HL-60/S4 treated with phorbol 12-myristate 13-acetate at 8.2 ng/mL for 4 days and 3 days (cell line): ENCODE data around the gene HADHB.
"Not testable (repeated sequence)": the region's sequence is repeated elsewhere in the genome, so short reads cannot be mapped to it uniquely, and the experiment has no call there.

ENCODE experiments used
- in situ Hi-C: fragments of 300-500 bp; cut with MboI; formaldehyde crosslinking; loops from 2 replicates; pipeline ENCODE4 v1.15.0; 2022; ENCODE audit warnings: low sequenced_read_pairs

Gene HADHB

DNA sequence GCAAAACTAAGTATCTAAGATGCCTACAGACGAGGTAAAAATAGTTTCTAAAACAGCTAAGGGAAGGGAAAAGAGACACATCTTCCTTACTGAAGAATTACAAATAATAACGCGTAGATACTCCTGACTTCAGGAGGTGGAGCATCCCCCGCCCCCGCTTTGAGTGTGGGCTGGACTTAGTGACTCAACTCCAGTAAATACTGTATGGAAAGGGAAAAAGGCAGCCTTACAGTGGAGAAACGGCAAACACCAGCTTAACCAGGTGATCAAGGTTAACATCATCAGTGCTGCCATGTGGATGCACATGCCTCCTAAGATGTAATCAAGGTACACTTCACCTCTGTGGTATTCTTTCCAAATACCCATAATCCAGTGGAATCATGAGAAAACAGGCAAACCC is 47.9 kb downstream of the HADHB start:
- in situ Hi-C loops: no loop called here

- in situ Hi-C loops: no loop called here
Observed at GRCh38 chr2:26295511-26295910, 50.8 kb downstream of the HADHB start.

DNA sequence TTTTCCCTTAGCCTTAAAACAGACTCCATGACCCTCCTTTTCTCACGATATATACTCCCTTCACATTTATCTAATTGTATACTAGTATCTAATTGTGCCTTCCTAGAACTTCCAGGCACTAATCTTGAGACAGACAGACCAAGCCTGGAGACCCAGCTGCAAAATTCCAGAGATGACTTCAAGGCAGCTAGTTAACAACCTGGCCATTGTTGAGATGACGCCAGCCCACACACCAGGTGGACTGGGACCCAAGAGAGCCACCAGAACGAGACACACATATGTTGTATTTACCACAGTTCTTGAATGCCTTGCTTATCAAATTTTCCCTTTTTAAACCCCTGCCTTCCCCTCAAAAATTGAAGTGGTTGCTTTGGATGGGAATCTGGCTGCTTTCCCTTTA is 52.3 kb downstream of the HADHB start:
- in situ Hi-C loops: no loop called here

- in situ Hi-C loops: no loop called here
Observed at GRCh38 chr2:26298286-26298637, 53.5 kb downstream of the HADHB start.

- in situ Hi-C loops: no loop called here
Observed at GRCh38 chr2:26298638-26299393, 54.1 kb downstream of the HADHB start.

- in situ Hi-C loops: no loop called here
Observed at GRCh38 chr2:26299471-26300101, 54.8 kb downstream of the HADHB start.

GRCh38 chr2:26300234-26300925 is 55.6 kb downstream of the HADHB start:
- in situ Hi-C loops: no loop called here

GRCh38 chr2:26302846-26303245 is 58.1 kb downstream of the HADHB start:
- in situ Hi-C loops: no loop called here

DNA sequence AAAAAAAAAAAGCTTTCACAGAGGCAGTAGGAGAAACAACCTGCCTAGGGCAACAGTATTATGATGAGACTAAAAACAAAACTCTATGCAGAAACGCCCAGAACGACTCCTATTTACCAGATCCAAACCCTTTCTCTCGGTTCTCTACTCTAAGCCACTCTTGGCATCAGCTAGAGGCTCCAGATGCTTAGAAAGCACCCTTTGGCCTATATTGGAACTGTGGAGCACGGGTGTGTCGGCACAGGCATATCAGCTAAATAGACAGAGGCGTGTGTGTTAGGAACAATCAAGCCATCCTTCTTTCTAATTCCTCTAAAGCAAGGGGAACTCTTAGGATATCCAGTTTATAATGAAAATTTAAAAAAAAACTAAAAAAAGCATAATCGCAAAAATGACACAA is 60.4 kb downstream of the HADHB start:
- in situ Hi-C loops: not testable (repeated sequence)

- in situ Hi-C loops: no loop called here
Observed at GRCh38 chr2:26305540-26305939, 60.8 kb downstream of the HADHB start.

DNA sequence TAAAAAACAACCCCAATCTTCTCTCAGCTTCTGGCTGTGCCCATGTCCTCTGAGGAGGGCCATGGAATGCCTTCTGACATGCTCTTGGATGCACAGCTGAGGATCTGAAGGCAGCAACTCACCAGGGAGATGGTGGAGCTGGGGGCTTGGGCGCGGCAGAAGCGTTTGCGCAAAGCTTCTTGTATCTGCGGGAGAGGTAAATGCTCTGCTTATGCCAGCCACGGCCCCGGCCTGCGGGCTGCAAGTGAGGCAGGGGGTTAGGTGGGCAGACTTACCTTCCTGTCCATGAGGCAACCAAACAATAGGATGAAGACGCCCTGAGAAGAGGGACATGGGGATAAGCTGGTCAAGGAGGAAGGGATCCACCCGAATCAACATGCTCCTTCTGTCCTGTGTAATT is 65.2 kb downstream of the HADHB start:
- in situ Hi-C loops: no loop called here

DNA sequence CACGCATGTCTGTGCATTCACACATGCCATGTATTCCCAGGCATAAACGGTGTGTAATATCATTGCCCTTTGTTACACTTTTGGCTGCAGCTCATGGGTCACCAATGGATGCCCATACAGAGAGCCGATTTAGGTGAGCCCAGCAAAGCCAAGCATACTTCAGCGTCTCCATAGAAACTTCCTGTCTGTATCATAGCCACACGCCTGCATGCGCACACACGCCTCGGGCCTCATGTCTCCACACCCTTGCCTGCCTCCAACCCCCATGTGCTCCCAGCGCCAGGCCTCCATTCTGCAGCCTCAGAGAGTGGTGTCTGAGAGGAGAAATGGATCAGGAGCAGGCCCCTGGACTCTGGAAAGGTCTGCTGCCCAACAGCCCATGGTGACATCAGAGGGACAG is 67.7 kb downstream of the HADHB start:
- in situ Hi-C loops: no loop called here

DNA sequence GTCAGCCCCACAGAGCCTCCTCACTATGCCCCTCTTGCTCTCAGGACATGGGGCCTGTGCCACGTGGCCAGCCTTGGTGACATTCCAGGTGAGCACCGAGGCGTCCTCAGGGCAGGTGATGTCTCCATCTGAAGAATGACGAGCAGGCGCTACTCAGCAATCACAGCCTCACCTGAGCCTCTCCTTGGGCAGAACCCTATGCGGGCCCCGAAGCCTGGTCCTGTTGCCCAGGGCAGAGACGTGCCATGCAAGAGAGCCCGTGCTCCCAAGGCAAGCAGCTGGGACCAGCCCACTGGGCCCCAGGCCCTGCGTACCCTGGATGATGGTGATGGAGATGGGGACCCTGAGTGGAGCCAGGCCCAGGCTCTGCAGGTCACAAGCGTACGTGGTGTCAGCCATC is 68.7 kb downstream of the HADHB start:
- in situ Hi-C loops: no loop called here

DNA sequence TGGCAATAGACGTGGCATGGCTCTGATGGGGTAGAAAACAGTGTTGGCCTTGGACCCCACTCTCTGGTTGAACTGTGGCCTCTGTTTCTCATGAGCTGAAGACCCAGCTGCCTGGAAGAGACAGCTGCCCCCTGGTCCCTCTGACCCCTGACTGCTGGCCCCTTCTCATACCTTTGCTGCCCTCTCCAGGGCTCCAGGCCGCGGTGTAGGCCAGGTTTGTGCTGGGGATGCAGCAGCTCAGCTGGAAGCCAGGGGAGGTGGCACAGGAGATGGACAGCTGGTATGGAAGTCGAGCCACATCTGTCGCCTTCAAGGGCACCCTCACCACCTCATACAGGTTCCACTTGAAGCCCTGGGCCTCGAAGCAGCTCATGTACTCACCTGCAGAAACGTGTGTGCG is 69.5 kb downstream of the HADHB start:
- in situ Hi-C loops: no loop called here

- in situ Hi-C loops: no loop called here
Observed at GRCh38 chr2:26316041-26316440, 71.3 kb downstream of the HADHB start.

DNA sequence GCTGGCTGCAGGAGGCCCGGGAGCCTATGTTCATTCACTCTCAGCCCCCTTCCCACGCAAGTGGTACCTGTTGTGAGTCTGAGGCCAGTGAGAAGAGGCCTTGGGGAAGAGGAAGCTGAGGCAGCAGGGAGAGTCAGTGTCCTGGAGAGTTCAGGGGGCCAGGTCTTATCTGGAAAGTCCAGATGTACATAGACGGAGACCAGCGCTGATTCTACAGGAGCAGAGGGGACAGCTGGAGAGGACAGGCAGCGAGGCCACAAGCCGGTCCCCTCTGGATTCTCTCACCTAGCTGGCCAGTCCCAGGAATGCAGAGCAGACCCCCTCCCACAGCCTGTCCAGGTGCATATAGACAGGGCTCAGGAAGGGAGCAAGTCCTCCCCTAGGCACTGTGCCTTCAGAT is 72.1 kb downstream of the HADHB start:
- in situ Hi-C loops: no loop called here

DNA sequence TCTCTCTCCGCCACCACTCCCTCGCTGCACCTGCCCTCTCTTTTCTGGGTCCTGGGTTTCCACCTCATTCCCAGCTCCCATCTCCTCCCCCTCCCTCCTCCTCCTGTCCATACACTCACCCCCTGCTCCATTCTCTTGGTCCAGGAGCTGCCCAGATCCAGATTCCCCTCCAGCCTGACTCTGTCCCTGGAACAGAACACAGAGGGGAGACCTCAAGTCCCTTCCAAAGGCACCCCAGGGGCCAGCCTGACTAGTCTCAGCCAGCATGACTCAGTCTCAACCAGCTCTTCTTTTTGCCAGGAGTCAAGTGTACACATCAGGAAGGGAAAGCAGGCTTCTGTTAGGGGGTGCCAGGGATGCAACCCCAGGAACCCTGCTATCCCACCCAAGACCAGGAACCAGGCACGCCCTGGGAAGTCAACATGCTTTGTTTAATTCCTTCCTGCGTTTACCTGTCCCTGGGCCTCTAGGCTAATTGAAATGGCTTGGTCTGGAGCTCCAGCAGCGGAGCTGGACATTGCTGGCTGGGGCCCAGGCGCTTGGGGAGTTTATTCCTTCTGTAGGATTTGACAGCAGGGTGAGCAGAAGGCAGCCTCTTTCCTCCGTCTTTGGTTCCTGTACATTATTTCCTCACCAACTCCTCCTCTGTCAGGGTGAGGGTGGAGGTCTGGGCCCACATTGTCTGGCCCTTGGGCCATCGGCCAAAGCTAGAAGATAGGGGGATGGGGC is 72.8 kb downstream of the HADHB start:
- in situ Hi-C loops: no loop called here

- in situ Hi-C loops: no loop called here
Observed at GRCh38 chr2:26318950-26319349, 74.2 kb downstream of the HADHB start.

- in situ Hi-C loops: not testable (repeated sequence)
Observed at GRCh38 chr2:26324479-26324878, 79.7 kb downstream of the HADHB start.

- in situ Hi-C loops: no loop called here
Observed at GRCh38 chr2:26324903-26325302, 80.2 kb downstream of the HADHB start.

DNA sequence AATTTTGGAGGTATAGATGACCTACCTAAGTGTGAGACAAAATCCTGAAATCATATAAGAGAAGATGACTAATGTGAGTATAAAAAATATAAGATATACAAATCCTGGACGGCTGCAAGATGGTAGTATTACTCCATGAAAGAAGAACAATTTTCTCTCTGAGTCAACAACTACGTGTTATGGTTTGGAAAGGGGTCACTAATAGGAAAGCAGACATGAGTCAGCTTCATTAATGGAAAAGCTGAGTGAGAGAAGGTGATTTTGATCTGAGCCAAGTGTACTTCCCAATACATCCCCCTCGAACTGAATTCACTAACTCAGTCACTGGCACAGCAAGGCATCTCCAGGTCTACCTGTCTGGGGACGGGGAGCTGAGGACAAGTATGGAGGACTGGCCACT is 81.1 kb downstream of the HADHB start:
- in situ Hi-C loops: no loop called here

DNA sequence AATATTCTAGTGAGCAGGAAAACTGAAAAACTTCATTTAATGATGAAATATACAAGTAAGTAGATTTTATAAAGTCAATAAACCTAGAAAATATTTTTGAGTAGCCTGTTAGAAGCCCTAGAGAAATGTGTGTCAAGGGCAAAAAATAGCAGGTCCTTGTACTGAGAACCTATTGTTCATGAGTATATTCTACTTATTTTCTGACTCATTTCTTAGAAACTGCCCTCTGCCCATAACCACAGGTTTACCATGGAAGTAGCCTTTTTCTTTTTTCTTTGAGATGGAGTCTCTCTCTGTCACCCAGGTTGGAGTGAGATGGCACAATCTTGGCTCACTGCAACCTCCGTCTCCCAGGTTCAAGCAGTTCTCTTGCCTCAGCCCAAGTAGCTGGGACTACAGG is 81.8 kb downstream of the HADHB start:
- in situ Hi-C loops: no loop called here
